Kidney (tissue), 14 donors: ENCODE data around the gene TNS3. TPM values are rescaled to one million over a fixed set of nuclear protein-coding genes. Genes with fewer than 3 reads are reported as not detected.
A peak's percentile ranks its signal among the peaks of the same experiment; 100 is the strongest.

Source experiments
- DNase-seq, 5 donors: peaks; one replicate each; pipeline ENCODE4 v3.0.0-alpha.2; 2013 to 2020
- FAIRE-seq: peaks from 2 replicates; lab custom pipeline; 2012; peaks lifted over from hg19 to GRCh38; lab: Jason Lieb, UNC
- H3K27ac ChIP-seq, 2 donors: one replicate each; pipeline ENCODE4 v1.7.0; 2013; ENCODE audit warnings: low read depth in 2 of 2, low read length in 2 of 2, inconsistent platforms in 1 of 2
- H3K27me3 ChIP-seq: one replicate; pipeline ENCODE4 v1.7.1; 2013; ENCODE audit warnings: low read length, inconsistent platforms; ENCODE audit not compliant: control insufficient read depth, insufficient read depth
- H3K36me3 ChIP-seq, 3 donors: one replicate each; pipeline versions ENCODE4 v1.7.0 to v1.7.1; 2013; ENCODE audit warnings: low read length in 3 of 3, control low read depth in 1 of 3, inconsistent platforms in 1 of 3; ENCODE audit not compliant: insufficient read depth in 3 of 3, control insufficient read depth in 2 of 3
- H3K4me1 ChIP-seq, 3 donors: one replicate each; pipeline versions ENCODE4 v1.7.0 to v1.7.1; 2013; ENCODE audit warnings: low read length in 3 of 3, inconsistent platforms in 1 of 3, low read depth in 1 of 3; ENCODE audit not compliant: control insufficient read depth in 2 of 3, insufficient read depth in 2 of 3
- H3K4me3 ChIP-seq, 3 donors: one replicate each; pipeline versions ENCODE4 v1.7.0 to v1.8.1; 2013; ENCODE audit warnings: low read length in 3 of 3, control low read depth in 1 of 3, inconsistent platforms in 1 of 3
- H3K9ac ChIP-seq, 3 donors: one replicate each; pipeline versions ENCODE4 v1.7.0 to v1.7.1; 2013; ENCODE audit warnings: low read length in 3 of 3, control low read depth in 1 of 3, inconsistent platforms in 1 of 3
- H3K9me3 ChIP-seq, 3 donors: one replicate each; pipeline versions ENCODE4 v1.7.0 to v1.7.1; 2013; ENCODE audit warnings: low read length in 3 of 3, control low read depth in 1 of 3, inconsistent platforms in 1 of 3; ENCODE audit not compliant: control insufficient read depth in 2 of 3, insufficient read depth in 1 of 3
- CTCF ChIP-seq: IDR thresholded peaks from 3 replicates; pipeline ENCODE4 v1.5.1; 2012; ENCODE audit warnings: mild to moderate bottlenecking, moderate library complexity, borderline replicate concordance; ENCODE audit not compliant: insufficient read depth; ENCODE audit errors: extremely low read depth
- intact Hi-C: fragments of 100-400 bp; cut with DNase I; formaldehyde crosslinking; loops from one replicate; pipeline ENCODE4 v1.11.1; 2022
- polyA plus RNA-seq: library from polyadenylated mRNA; stranded (reverse); fragments of 350-450 nt; fragmentation: Illumina TruSeq; extraction: RNeasy Lipid Tissue Mini Kit (QIAGEN cat#74804); gene quantifications from one replicate; pipeline ENCODE4 v1.2.3, GENCODE V29; 2014; ENCODE audit warnings: low read depth, low replicate concordance; ENCODE audit not compliant: insufficient read depth
- total RNA-seq: library from RNA; stranded (reverse); fragmentation: NEBNext Ultra II Directional; extraction: Animal tissue kit (Norgen Biotek cat#: 25700); gene quantifications from one replicate; pipeline ENCODE4 v1.2.1, GENCODE V29; 2021
- donor health status: control.
- donor health status: control.
- donor health status: control.
- donor health status: control.
- donor health status: control.
- donor health status: DM: yes; HTN: yes; CAD: no.
- donor health status: Normal renal cell carcinoma (clear cell type).

Gene TNS3
- total and polyA plus RNA-seq, 2 donors from 2014 or later: 38.4 to 198 TPM

GRCh38 chr7:47432671-47433563 is 149.0 kb downstream of the TNS3 start:
- DNase-seq: no peak
- no peak for TF ChIP-seq CTCF
- Histone ChIP-seq H3K36me3 (peaks cover 4 to 27% (median 12%) of the 10 kb centered on the region in 3 donors), H3K4me1 (peaks cover 0 to 13% (median 13%) of the 10 kb centered on the region in 3 donors), H3K27me3 (no peaks in the 10 kb centered on the region), H3K27ac (peak overlapping the region; percentile 5 to 33), H3K4me3 (no peak overlapping the region), H3K9me3 (no peaks in the 10 kb centered on the region), H3K9ac (no peak overlapping the region)
- no peak for FAIRE-seq
- intact Hi-C loops: loop anchor here (10.0 kb wide), 1 partner anchor 392 kb away; no protein-coding TSS in a partner anchor

GRCh38 chr7:47430422-47430821 is 151.5 kb downstream of the TNS3 start:
- Histone ChIP-seq H3K4me3 (no peak overlapping the region), H3K27me3 (no peaks in the 10 kb centered on the region), H3K27ac (no peak overlapping the region), H3K4me1 (peaks cover 0 to 14% (median 13%) of the 10 kb centered on the region in 3 donors), H3K9me3 (no peaks in the 10 kb centered on the region), H3K9ac (no peak overlapping the region), H3K36me3 (peaks cover 4 to 45% (median 22%) of the 10 kb centered on the region in 3 donors)
- FAIRE-seq: no peak
- no peak for TF ChIP-seq CTCF
- no peak for DNase-seq
- intact Hi-C loops: loop anchor here (10.0 kb wide), 1 partner anchor 394 kb away; no protein-coding TSS in a partner anchor

GRCh38 chr7:47428768-47429472 is 153.0 kb downstream of the TNS3 start:
- H3K9me3 ChIP-seq: no peaks in the 10 kb centered on the region
- no peak overlapping the region for H3K27ac ChIP-seq
- intact Hi-C loops: no loop called here
- H3K4me1 ChIP-seq: peaks cover 0 to 14% (median 13%) of the 10 kb centered on the region in 3 donors
- FAIRE-seq: no peak
- H3K27me3 ChIP-seq: no peaks in the 10 kb centered on the region
- no peak overlapping the region for H3K4me3 ChIP-seq
- no peak for TF ChIP-seq CTCF
- peaks cover 2 to 44% (median 22%) of the 10 kb centered on the region in 3 donors for H3K36me3 ChIP-seq
- DNase-seq: no peak
- no peak overlapping the region for H3K9ac ChIP-seq
